Measurements from ENCODE around the gene BEAN1.

BEAN1 gene

DNA sequence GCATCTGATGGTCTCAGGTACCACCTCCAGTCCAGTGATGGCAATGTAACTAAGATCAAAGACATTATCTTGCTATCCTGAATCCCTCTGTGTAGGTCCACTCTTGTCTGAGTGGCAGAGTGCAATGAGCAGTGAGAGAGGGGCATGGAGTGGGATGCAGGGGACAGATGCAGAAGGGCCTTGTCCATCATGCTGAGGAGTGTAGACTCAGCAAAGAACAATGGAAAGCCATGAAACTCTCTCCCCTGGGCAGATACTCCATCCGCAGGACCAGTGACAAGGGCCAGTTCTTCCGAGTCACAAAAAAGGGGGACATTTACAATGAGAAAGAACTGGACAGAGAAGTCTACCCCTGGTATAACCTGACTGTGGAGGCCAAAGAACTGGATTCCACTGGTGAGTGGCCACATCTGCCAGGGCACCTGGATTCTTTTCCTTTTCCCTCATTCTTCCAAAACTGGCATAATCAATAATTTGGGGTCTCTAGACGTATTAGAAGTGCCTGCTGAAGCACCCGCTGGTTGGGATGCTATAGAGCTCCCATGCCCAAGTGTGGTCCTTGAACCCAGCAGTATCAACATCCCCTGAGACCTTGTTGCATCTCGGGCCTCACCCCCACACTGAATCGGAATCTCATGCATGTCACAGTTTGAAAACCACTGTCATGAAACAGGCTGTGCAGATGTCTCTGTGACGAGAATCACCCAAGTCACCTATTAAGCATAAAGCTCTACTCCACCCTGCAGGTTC is 31.1 kb upstream of the BEAN1 start:
- DNase-seq: no peak

DNA sequence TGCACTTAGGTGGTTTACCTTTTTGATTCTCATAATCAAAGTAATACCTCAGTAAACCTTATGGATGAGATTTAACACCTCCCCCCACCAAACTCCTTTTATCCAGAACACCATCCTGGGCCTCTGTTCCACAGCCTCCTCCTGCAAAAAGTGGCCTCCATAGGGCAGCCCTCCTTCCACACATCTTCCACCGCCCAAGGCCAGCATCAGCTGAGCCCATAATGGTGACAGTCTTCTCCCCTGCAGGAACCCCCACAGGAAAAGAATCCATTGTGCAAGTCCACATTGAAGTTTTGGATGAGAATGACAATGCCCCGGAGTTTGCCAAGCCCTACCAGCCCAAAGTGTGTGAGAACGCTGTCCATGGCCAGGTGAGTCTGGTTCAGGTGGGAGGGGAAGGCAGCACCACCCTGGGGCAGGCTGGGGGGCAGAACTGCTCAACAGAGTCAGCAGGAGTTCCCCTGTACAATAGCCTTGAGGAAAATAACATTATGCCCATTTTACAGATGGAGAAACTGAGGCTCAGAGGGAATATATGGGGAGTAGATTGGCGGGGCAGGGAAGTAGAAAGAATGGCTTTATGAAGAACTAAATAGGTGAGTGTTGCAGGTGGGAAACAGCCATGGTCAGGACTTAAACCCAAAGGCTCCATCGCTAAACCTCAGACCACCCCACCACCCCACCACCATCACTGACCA is 29.2 kb upstream of the BEAN1 start:
- DNase-seq: no peak

DNA sequence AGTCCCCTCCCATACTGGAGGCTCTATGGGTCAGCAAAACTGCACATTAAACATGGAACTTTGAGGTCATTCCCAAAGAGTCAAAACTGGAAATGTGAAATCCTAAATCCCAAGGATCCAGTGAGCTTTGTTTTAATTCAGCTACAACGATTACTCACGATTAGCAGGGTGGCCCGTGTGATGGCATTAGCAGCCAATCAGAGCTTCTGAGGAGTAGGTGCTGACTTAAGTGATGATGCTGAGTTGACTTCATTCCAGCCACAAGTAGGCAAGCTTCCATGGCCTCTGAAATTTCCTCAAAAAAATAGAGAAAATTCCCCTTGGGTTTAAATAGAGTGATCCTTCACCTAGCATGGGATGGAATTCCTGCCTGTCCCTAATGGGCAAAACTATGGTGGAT is 28.1 kb upstream of the BEAN1 start:
- no peak for DNase-seq

DNA sequence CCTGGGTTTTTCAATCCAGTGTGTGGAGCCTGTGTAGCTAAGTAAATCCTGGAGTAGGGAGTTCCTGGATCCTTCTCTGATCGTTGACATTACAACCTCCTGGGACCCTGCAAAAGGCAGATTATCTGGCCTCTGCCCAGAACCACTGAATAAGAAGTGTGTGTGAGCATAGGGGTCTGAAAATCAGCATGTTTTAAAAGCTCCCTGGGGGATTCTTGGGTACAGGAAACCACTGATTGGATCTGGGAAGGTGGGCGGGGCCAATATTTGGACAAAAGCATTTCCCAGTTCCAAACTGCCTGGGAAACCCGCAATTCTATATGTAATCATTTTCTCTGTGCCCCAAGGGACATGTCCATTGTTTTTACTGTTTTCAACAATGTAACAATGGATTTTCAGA is 27.2 kb upstream of the BEAN1 start:
- DNase-seq: no peak

DNA sequence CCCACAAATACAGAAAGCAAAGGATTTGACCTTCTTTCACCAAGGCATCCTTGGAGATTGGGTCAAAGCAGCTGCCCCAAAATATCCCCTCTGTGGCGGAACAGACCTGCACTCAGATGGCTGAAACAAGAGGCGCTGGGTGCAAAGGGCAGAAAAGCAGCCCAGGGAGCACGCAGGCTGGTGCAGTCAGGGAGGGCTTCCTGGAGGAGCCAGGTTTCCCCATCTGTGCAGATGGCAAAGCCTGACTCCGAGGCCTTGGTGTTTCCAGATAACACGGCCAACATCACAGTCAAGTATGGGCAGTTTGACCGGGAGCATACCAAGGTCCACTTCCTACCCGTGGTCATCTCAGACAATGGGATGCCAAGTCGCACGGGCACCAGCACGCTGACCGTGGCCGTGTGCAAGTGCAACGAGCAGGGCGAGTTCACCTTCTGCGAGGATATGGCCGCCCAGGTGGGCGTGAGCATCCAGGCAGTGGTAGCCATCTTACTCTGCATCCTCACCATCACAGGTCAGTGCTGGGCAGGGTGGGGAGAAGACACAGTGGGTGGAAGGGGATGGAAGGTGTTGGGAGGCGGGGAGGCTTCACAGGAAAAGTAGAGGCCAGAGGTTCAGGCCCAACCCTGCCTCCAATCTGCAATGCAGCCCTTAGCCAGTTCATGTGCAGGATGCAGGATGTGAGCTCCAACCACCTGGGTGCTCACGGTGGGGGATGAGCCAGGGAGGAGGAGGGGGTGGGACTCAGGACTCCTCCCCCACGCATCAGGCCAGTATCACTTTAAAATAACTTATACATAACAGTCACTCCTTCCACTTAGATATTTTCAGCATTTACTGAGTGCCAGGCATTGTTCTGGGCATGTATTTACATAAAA is 26.4 kb upstream of the BEAN1 start:
- no peak for DNase-seq

DNA sequence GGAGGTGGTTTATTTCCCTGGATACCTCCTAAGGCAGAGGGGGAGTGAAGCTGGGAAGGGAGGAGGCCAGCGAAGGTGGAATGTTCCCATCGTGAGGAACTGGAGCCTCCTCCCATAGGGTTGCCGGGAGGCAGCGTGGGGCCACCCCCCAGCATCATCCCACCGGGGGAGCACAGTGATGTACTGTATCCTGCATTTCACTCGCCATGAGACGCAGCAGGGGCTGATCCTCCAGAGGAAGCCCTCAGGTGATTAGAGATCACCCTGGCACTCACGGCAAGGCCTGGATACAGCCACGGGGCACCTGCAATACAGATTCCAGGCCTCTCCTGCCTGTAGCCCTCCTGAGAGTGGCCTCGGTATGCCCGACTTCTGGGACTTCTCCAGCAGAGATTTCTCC is 25.5 kb upstream of the BEAN1 start:
- DNase-seq: no peak

DNA sequence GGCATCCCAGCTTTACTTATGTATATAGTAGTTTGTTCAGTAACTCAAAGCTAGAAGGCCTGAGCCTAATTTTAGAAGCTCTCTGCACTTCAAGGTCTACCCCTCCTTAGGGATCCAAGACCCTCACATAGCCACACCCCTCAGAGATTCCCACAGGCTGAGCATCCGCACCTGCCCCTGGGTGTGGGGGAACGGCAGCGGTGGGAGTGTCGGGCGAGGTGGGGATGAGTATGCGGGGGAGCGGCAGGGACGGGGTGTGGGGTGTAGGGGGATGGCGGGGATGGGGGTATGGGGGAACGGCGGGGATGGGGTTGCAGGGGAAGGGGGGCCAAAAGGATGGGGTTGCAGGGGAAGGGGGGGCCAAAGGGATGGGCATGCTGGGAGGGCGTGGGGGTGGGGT is 24.9 kb upstream of the BEAN1 start:
- DNase-seq: no peak

DNA sequence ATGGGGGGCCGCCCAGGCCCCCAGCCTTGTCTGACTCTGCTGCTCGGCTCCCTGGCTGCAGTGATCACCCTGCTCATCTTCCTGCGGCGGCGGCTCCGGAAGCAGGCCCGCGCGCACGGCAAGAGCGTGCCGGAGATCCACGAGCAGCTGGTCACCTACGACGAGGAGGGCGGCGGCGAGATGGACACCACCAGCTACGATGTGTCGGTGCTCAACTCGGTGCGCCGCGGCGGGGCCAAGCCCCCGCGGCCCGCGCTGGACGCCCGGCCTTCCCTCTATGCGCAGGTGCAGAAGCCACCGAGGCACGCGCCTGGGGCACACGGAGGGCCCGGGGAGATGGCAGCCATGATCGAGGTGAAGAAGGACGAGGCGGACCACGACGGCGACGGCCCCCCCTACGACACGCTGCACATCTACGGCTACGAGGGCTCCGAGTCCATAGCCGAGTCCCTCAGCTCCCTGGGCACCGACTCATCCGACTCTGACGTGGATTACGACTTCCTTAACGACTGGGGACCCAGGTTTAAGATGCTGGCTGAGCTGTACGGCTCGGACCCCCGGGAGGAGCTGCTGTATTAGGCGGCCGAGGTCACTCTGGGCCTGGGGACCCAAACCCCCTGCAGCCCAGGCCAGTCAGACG is 24.4 kb upstream of the BEAN1 start:
- no peak for DNase-seq

DNA sequence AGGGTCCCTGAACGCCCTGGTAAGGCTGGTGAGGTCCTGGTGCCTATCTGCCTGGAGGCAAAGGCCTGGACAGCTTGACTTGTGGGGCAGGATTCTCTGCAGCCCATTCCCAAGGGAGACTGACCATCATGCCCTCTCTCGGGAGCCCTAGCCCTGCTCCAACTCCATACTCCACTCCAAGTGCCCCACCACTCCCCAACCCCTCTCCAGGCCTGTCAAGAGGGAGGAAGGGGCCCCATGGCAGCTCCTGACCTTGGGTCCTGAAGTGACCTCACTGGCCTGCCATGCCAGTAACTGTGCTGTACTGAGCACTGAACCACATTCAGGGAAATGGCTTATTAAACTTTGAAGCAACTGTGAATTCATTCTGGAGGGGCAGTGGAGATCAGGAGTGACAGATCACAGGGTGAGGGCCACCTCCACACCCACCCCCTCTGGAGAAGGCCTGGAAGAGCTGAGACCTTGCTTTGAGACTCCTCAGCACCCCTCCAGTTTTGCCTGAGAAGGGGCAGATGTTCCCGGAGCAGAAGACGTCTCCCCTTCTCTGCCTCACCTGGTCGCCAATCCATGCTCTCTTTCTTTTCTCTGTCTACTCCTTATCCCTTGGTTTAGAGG is 23.5 kb upstream of the BEAN1 start:
- DNase-seq: no peak

DNA sequence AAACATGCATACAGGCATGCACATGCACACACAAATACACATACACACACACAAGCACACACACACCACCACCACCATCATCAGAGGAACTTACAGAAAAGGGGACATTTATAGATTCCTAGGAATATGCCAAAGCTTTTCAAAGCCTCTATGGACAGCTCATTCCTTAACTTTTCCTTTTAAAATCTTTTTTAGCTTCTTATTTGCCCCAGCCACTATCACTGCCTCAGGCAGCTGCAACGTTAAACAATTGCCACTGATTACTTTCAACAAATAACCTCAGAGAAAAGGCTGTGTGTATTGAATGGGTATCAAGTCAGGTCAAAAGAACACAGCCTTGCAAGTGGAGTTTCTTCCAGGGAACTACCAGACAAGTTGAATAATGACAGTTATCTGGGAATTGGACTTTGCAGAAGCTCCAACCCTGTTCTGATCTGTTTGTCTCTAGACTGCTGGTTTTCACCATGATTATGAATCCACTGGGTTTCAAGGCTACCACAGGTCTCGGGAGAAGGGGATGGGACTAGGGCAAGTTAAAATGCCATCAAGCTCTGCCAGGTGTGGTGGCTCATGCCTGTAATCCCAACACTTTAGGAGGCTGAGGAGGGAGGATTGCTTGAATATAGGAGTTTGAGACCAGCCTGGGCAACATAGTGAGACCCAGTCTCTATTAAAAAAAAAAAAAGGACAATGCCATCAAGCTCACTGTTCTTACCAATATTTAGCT is 21.9 kb upstream of the BEAN1 start:
- DNase-seq: no peak

DNA sequence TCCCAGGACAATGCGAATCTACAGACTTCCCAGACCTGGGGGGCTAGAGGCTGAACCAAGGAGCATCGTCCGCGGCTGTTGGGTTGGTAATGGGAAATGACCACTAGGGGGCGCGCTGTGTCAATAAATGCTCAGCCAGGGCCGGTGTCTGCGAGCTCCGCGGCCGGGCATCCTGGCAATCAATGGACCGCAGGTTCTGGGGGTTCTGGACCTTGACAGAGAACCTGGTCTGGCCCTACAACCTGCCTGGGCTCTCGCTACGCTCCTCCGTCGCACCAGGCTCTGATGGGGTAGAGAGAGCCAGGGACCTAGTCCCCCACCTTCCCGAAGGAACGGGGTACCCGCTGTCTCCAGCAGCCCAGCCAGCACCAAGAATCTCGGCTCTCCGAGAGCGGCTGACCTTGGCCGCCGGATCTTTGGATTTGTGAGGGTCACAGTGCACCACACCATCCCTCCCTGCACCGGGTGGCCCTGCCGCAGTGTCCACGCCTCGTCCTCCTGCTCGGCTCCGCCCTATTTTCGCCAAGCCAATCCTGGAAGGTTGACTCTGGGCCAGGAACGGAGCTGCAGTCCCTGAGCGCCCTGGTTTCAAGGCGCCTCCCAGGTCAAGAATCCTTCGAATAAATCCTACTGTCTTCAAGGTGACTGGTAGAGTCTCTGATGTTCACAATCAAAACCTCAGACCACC is 20.4 kb upstream of the BEAN1 start:
- DNase-seq: no peak

DNA sequence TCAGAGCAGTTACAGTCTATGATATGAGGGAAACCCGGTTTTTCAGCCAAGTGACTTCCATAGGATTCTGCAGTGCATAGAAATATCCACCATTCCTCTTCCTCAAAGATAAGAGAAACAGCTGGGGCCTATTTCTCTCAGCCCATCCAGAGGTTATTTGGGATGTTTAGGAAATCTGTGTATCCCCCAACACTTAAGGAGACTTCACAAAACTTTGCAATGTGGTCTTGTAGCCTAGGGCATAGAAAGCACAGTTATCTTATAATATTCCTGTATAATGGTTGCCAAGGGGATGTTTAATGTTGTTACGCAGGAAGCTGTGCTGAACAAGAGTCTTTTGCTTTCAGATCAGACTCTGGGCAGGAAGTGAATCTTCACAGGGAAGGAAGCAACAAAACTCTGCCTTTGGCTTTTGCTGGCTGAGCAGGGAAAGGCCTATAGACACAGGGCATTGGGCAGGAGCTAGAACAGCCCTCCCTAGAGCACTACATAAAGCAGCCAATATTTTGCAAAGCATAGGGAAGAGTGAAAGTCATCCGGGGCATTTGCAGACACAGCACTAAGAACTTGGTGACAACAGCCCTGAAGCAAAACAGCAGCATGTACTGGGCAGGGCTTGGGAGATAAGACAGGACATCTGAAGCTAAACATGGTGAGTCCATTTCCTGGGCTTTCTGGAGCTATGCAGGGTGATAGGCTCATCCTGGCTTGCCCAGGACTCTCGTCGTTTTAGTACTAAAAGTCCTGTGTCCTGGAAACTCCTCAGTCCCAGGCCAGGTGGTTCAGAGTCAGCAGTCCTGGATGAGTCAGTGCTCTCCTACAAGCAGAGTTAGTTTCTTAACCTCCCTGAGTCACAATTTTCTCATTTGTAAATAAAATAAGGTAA is 18.7 kb upstream of the BEAN1 start:
- no peak for DNase-seq

DNA sequence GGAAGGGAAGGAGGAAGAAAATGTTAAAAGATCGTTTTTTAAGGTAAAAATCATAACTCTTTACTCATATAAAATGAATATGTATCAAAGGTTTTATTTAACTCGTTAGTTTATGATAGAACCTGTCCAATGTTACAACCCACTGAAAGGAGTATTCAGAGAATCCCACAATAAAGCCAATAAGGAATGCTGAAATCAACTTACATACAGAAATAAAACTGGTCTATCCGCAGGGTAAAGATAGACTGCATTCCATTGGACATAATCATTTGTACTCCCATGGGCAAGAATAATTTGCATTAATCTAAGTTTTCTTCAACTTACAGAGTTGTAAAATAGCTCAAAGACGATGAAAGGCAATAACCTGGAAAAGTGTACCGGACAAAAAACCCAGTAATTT is 17.9 kb upstream of the BEAN1 start:
- DNase-seq: no peak

DNA sequence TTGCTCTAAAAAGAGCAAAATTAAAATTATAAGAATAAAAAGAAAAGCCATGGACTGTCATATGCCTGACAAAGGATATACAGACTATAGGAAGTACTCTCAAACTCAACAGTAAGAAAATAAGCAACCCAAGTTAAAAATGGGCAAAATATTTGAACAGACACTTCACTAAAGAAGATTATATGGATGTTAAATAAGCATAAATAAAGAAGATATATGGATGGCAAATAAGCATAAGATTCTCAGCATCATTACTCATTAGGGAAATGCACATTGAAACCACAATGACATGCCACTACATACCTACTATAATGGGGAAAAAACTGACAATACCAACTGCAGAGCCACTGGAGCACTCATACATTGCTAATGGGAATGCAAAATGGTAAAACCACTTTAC is 14.9 kb upstream of the BEAN1 start:
- no peak for DNase-seq

DNA sequence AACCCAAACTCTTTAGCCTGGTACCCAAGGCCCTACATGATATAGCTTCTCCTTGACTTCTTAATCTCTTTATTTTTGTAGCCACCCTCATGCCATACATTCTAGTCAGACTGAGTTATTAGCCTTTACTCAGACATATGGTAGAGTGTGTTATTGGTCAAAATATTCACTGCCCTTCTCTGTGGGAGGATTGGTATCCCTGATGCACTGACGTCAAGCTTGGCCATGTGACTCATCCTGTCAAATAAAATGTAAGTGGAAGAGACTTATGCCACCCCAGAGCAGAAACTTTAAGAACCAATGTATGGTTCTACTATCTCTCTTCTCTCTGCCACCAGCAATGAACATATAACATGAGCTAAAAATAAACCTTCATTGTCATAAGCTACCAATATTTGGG is 12.2 kb upstream of the BEAN1 start:
- no peak for DNase-seq

DNA sequence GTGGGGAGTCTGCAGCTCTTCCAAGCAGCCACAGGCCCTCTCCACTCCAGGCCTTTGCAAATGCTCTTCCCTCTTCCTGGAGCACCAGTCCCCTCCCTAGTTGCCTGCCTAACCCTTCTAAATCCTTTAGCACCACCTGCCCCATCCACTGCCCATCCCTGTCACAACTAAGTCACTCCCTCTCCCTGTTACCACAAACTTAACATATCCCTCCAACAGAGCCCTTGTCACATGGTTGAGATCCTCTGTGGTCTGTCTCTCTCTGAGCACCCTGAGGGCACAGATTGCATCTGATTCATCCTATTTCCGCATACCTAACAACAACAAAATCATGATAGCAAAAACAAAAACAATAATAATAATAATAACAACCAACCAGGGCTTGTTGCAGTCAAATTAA is 11.0 kb upstream of the BEAN1 start:
- DNase-seq: no peak

DNA sequence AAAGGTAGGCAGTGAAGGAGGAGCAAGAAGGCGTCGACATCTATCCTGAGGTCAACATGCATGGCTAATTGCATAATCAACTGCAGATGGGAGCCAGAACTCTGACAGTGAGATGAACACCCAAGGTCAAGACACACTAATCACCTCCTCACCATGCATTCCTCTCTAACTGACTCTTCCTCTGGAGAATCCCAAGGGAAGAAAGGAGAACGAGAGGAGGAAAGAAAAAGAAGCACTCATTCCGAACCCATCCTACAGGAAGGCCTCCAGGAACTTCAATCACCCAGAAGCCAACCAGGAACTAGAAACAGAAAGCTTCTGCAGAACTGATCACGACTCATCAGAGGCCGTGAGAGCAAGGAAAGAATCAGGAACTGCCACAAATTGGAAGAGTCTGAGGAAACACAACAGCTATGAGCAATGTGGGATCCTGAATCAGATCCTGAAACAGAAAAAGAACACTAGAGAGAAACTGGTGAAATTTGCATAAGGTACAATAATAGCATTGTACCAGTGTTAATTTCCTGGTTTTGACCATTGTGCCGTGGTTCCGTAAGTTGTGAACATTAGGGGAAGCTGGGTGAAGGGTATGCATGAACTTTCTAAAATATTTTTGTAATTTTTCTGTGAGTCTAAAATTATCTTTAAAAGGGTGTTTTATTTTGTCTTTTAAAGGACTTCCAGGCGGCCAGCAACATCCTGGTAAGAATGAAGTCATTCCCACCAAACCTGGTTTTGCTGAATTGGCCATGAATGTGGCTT is 10.0 kb upstream of the BEAN1 start:
- DNase-seq: no peak

DNA sequence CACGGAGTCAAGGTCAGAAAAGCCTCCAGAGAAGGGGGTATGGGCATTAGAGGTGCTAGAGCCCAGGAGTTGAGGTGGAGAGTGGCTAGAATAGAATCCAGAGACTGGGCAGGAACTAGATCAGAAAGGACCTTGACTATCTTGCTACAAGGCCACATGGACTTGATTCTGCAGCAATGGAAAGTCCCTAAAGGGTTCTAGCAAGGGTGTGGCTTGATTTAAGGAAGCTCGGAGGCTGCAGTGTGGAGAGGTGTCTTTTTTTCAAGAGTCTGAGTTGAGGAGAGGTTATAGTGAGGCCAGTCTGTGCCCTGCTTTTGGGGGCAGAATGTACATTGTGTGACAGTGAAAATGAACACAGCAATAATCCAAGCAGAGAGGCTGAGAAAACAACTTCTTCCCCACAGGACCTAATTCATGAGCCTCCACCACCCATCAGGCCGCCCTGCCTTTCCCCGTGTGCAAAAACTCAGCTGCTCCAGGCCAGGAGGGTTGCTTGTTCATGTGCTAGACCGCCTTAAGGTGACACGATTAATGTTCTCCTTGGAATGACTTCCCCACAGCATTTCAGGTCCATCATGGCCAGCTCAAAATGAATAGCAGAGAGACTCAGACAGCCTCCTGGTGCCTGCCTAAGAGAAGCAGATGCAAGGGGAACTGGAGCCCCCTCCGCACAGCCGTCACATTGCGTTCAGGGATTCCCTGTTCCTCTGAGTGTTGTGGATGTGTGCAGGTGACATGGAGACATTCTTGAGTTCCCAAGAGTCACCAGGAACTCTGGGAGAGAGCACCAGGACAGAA is 8.7 kb upstream of the BEAN1 start:
- no peak for DNase-seq

DNA sequence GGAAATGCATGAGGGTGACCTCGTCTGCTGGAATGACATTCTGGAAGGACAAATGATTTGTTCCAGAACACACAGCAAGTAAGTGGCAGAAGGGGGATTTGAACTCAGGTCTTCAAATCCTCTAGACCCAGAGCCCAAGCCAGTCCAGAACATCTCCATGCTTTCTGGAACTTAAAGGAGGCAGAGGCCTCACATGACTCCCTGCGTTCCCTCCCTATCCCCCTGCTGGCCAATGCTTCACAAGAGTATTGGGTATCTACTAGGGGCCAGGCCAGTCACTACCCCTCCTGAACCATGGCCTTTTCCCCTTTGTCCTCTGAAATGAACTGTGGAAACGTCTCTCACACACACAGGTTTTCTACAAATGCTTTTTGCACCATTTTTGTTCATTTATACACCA is 7.6 kb upstream of the BEAN1 start:
- DNase-seq: no peak

All from activated gamma-delta T cell (primary cell).